HG02798 (cell line): ENCODE results near the gene SPATA17.
"Not testable (repeated sequence)": the region's sequence is repeated elsewhere in the genome, so short reads cannot be mapped to it uniquely, and the experiment has no call there.

ENCODE experiments used
- ATAC-seq: cut with Tn5 transposase; IDR thresholded peaks from one replicate; pipeline ENCODE4 v1.9.1; 2021; ENCODE audit warnings: mild to moderate bottlenecking; ENCODE audit not compliant: unreplicated experiment, poor library complexity

Gene SPATA17

GRCh38 chr1:217674028-217674729 is 43.0 kb downstream of the SPATA17 start:
- no peak for ATAC-seq

DNA sequence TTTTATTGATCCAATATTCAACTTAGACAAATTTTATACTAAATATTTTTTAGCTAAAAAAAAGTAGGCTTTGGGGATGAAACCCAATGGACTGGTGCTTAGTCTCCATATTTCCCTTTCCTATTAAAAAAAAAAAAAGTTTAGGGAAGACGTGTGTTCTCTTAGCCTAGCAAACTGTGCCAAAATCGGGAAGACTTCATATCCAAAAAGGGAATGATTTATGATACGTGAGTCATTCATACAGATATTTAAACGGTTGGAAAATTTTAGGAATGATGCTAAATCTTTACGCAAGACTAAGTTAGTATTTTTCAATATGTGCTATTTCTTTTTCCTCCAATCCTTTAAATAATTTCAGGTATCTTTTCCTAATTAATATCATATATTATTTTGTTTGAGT is 50.7 kb downstream of the SPATA17 start:
- ATAC-seq: no peak

GRCh38 chr1:217687511-217687910 is 56.4 kb downstream of the SPATA17 start:
- ATAC-seq: no peak

DNA sequence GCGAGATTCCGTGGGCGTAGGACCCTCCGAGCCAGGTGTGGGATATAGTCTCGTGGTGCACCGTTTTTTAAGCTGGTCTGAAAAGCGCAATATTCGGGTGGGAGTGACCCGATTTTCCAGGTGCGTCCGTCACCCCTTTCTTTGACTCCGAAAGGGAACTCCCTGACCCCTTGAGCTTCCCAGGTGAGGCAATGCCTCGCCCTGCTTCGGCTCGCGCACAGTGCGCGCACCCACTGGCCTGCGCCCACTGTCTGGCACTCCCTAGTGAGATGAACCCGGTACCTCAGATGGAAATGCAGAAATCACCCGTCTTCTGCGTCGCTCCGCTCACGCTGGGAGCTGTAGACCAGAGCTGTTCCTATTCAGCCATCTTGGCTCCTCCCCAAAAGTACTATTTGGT is 65.0 kb downstream of the SPATA17 start:
- ATAC-seq: not testable (repeated sequence)

DNA sequence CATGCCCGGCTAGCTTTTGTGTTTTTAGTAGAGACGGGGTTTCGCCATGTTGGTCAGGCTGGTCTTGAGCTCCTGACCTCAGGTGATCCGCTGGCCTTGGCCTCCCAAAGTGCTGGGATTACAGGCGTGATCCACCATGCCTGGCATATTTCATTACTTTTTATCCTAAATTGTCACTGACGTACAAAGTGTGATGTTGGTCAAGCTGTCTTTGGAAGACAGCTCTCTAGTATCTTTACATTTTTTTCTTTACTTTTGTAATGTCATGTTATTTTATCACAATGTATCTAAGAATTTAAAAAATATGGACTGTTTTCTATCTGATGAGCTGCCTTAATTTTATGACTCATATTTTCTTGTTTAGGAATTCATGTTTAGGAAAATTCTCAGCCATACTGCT is 72.2 kb downstream of the SPATA17 start:
- no peak for ATAC-seq

DNA sequence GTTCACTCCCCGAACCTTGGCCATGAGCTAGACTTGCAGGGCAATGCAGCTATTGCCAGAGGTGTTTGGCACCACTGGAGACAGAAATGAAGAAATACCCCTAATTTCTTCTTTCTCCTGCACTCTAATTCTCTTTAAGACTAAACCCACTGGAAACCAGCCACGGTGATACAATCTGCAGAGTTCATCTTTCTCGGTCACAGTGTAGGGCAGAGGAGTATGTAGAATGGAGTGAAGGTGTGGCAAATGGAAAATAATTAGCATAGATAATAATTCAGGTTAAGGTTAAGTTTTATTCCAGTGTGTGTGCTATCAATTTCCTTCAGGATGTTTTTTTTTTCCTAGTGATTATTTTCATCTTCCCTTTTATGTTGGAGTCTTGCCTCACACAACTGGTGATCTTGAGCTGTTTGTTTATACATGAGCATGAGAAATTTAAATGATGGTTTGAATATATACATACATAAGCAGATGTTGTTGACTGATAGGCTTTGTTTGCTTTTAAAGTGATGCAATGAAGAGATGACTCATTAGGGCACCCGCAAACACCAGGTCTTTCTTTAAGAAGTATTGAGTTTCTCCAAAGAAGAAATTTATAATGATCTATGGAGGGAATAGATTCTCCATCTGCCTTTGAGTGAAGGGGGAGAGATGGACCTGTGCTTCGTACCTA is 81.9 kb downstream of the SPATA17 start:
- no peak for ATAC-seq

- no peak for ATAC-seq
Measured at GRCh38 chr1:217715681-217716080, 84.5 kb downstream of the SPATA17 start.

DNA sequence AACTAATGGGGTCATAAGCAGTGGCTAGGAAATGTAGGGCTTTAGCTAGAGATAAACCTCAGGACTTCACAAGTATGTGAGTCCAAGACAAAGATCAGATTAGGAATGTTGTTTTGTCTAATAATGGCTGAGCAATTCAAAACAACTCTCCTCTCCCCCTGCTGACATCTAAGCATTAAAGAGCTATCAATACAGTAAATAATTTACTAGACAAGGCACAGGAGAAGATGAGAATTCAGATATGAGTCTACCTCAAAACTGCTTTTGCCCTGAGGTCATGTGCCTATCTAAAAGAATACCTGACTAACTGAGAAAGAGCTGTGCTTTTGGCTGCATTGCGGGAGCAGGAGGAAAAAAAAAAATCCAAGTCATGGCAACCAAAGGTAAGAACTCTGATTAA is 86.8 kb downstream of the SPATA17 start:
- ATAC-seq: no peak

DNA sequence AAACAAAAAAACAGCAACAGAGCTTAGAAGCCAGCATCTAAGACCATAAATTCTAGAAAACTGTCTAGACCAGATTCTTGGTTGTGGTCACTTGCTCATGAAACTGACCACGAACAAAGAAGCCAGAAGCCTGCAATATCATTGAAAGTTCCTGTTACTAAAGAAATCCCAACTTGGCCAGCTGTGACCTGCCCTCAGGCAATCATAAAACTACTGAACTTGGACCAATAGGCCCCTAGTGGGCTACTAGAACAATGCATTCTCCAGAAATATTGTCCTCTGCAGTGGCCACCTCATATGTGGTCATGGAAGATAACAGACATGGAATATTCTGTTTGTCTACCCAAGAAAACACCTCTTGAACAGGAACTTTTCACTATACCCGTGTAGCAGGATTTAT is 87.7 kb downstream of the SPATA17 start:
- ATAC-seq: no peak

- no peak for ATAC-seq
Measured at GRCh38 chr1:217721692-217722091, 90.5 kb downstream of the SPATA17 start.

DNA sequence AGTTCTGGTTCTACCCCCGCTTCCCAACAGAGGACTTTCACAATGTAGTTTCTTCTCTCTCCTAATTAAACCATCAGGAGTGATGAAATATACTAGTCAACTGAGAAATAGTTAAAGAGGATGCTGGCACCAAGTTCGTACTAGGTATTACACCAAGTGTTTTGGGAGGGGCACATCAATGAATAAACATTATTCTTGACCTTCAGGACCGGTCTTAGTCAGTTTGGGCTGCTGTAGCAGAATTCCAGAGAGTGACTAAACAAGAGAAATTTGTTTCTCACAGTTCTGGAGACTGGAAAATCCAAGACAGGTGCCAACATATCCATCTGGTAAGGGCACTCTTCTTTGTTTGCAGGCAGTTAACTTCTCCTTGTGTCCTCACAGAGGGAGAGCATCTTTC is 103.8 kb downstream of the SPATA17 start:
- ATAC-seq: no peak

- peak; percentile 57 for ATAC-seq
Measured at GRCh38 chr1:217747156-217747769, 116.1 kb downstream of the SPATA17 start.

DNA sequence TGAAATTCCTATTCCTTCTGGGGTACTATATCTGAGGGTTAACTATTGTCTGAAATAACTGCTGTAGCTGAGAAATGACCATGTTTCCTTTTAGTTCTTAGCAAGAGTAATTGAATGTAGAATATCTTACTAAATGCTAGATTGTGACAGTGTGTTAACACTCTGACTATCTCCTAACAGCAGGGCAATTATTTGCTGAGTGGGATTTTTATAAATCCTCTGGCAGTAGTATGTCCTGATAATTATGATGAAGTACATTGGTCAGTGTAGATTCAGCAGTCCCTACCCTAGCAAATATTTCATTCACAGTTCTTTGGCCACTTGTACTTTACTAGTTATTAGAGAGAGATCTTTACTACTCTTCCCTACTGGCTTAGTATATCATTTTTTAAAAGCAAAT is 138.6 kb downstream of the SPATA17 start:
- no peak for ATAC-seq

DNA sequence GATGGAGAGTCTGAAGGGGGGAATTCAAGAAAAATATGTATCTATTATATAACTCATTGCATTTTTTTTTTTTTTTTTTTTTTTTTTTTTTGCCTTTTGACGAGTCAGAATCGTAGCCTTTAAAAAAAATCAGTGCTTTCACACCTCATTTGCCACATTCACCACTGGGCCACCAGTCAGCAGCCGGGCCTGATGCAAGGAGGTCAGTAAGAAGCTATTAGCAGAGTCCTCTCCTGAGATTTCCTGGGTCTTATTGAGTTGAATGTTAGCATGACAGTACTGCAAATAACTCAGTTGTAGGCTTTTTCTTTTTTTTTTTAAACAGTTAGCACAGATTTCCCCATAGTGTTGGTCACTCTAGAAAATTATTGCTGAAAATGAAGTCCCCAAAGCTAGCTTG is 139.8 kb downstream of the SPATA17 start:
- no peak for ATAC-seq

- ATAC-seq: no peak
Measured at GRCh38 chr1:217776693-217777092, 145.5 kb downstream of the SPATA17 start.

DNA sequence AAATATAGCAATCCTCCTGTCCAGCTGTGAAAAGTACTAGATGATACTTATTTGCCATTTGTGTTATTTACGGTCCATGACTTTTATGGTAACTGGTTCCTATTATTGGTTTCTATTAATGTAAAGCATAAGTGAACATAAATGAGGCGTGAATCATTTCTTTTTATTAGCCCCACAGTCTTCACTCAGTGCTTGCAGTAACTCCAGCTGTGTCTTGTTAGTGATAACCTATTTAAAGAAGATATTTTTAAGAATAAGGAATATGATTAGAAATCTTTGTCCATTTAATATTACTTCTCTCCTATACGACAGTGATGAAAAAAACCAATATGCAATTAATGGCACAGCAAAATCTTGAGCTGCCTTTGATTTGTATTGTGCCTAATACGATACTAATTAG is 149.9 kb downstream of the SPATA17 start:
- ATAC-seq: no peak

DNA sequence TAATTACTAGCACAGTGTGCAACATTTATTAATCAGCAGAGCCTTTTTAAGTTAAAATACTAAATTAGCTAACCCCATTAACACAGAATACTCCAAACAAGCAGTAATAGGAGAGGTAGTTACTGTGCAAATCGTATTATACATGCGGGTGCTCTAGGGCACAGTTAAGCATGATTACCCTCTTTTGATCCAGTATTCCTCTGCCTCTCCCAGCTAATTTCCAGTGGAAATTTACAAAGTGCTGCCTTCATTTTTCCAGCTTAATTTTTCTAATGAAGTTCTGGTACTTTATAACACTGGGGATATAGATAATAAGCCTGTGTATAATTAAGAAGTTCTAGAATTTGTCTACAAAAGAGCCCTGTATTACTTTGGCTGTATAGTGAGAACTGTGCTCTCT is 159.9 kb downstream of the SPATA17 start:
- ATAC-seq: no peak

GRCh38 chr1:217805792-217806191 is 174.6 kb downstream of the SPATA17 start:
- ATAC-seq: no peak

- ATAC-seq: no peak
Measured at GRCh38 chr1:217812175-217812574, 181.0 kb downstream of the SPATA17 start.

GRCh38 chr1:217813031-217813430 is 181.9 kb downstream of the SPATA17 start:
- no peak for ATAC-seq

- no peak for ATAC-seq
Measured at GRCh38 chr1:217837691-217838090, 206.5 kb downstream of the SPATA17 start.

- ATAC-seq: no peak
Measured at GRCh38 chr1:217839161-217839560, 208.0 kb downstream of the SPATA17 start.
